Dermis microvascular lymphatic vessel endothelial cell (primary cell): ENCODE data around the gene CLEC1B. TPM values are rescaled to one million over a fixed set of nuclear protein-coding genes. Genes with fewer than 3 reads are reported as not detected.
"Not testable (repeated sequence)": the region's sequence is repeated elsewhere in the genome, so short reads cannot be mapped to it uniquely, and the experiment has no call there.

Experiments used
- DNase-seq, 2 donors: peaks; one replicate each; pipeline versions ENCODE4 v3.0.0 to v3.0.0-alpha.2; 2010; ENCODE audit warnings: low read depth in 2 of 2
- total RNA-seq: library from RNA; depleted of rRNA; stranded (reverse); fragments of >200 nt; gene quantifications from 2 replicates; pipeline ENCODE4 v1.2.1, GENCODE V29; 2014

Gene CLEC1B
- total RNA-seq, 1 donor from 2014 or later, result not detected

DNA sequence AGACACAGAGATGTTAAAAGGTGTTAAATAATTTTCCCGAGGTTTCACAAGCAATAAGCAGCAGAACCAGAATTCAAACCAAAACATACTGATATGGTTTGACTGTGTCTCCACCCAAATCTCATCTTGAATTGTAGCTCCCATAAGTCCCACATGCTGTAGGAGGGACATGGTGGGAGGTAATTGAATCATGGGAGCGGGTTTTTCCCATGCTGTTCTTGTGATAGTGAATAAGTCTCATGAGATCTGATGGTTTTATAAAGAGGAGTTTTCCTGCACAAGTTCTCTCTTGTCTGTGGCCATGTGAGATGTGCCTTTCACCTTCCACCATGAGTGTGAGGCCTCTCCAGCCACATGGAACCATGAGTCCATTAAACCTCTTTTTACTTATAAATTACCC lies 24.2 kb downstream of the CLEC1B start:
- not testable (repeated sequence) for DNase-seq

DNA sequence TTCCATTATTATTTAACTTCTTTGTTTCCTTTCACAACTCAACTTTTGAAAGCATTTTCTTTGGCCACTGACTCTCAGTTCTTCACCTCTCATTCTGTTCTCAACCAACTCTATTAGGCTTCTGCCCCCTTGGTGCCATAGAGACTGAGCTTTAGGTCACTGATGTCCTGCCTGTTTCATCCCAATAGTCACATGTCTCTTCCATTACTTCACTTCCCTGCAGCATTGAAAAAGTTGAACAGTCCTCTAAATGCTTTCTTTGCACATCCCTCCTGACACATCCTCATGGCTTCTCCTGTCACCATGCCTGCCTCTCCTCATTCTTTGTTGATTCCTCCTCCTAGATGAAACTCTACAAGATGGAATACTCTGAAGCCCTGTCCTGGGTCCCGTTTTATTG lies 25.0 kb downstream of the CLEC1B start:
- no peak for DNase-seq

GRCh38 chr12:9971181-9971580 lies 27.7 kb downstream of the CLEC1B start, which contains the start of gene CLEC12A:
CLEC12A (plus strand) TSS chr12:9971409; CDS start chr12:9971597, 188 bp downstream.
- DNase-seq, result no peak

DNA sequence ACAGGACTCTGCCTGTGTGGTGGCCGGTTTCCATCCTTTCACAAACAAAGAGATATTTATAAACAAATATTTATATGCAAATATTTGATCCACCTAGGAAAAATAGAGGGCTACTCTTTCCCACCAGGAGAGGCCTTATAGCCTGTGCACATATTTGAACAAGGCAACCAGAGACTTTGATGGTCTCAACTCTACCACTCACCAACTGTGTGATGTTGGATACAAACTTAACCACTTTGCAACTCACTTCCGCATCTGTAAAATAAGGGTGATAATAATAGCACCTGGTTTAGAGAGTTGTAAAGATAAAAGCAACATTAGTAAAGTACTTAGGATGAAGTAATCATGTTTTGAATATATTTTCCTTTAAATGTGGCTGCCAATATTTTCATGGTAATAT lies 29.2 kb downstream of the CLEC1B start:
- no peak for DNase-seq

GRCh38 chr12:9961901-9962300 lies 37.0 kb downstream of the CLEC1B start:
- no peak for DNase-seq

DNA sequence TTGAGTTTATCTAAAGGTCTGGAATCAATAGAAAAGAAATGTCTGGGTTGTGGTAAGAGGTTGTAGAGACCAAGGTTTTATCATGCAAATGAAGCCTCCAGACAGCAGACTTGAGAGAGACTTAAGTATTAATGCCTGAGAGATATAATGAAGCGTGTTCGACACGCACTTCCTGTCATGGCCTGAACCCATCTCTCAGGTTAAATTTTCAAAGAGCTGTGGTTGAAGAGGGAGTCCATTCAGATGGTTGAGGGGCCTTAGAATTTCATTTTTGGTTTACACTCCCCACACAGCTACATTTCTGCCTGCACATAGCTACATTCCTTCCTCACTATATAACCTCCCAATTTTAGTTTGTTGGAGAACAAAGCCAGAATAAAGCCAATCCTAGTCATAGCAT lies 37.8 kb downstream of the CLEC1B start:
- DNase-seq, result no peak

- DNase-seq, result no peak
These were observed 38.3 kb downstream of the CLEC1B start for GRCh38 chr12:9960590-9960989.

DNA sequence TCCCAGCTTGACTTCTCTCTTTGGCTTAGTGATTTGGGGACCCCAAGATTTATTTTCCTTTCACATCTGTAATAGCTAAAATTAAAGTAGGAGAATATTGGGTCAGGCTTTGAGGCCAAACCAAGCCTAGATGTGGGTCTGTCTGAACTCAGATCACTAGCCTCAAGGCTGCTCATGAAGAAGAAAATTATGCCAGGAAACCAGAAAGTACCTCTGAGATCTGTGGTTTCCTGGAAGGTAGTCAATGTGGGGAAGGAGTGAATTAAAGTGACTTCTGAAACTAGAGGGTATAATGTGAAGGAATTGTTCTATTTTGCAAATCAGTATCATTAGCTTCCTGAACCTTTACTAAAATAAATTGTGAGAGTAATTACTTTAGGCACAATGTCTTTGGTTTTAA lies 41.1 kb downstream of the CLEC1B start:
- no peak for DNase-seq

DNA sequence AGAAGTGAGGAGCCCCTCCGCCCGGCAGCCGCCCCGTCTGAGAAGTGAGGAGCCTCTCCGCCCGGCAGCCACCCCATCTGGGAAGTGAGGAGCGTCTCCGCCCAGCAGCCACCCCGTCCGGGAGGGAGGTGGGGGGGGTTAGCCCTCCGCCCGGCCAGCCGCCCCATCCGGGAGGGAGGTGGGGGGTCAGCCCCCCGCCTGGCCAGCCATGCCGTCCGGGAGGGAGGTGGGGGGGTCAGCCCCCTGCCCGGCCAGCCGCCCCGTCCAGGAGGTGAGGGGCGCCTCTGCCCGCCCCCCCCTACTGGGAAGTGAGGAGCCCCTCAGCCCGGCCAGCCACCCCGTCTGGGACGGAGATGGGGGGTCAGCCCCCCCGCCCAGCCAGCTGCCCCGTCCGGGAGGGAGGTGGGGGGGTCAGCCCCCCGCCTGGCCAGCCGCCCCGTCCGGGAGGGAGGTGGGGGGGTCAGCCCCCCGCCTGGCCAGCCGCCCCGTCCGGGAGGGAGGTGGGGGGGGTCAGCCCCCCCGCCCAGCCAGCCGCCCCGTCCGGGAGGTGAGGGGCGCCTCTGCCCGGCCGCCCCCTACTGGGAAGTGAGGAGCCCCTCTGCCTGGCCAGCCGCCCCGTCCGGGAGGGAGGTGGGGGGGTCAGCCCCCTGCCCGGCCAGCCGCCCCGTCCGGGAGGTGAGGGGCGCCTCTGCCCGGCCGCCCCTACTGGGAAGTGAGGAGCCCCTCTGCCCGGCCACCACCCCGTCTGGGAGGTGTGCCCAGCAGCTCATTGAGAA lies 45.8 kb downstream of the CLEC1B start:
- not testable (repeated sequence) for DNase-seq

DNA sequence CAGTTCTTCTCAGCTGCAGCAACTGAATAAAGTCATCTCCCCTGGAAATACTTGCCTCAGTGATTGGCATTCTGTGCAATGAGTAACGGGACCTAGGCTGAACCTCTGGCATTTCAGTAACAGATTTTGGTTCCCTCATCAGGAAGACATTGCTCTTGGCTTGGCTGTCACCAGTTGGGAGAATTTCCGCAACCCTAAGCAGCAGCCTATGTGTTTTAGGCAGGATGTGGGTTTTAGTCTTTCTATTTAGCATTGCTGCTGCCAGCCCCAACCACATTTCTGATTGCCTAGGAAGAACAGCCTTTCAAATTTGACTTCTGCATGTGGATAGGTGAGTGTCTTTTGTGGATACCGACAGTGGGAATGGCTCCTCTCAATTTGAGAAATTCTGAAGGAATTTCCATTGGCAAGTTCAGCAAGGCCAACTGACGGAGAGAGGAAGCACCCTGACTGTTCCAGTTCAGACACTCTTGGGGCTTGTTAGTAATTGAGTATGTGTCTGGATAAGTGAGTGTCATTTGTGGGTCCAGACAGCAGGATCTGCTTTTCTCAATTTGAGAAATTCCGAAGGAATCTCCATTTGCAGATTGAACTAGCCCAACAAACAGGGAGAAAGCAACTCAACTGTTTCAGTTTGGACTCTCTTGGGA lies 47.8 kb downstream of the CLEC1B start:
- DNase-seq, result no peak

DNA sequence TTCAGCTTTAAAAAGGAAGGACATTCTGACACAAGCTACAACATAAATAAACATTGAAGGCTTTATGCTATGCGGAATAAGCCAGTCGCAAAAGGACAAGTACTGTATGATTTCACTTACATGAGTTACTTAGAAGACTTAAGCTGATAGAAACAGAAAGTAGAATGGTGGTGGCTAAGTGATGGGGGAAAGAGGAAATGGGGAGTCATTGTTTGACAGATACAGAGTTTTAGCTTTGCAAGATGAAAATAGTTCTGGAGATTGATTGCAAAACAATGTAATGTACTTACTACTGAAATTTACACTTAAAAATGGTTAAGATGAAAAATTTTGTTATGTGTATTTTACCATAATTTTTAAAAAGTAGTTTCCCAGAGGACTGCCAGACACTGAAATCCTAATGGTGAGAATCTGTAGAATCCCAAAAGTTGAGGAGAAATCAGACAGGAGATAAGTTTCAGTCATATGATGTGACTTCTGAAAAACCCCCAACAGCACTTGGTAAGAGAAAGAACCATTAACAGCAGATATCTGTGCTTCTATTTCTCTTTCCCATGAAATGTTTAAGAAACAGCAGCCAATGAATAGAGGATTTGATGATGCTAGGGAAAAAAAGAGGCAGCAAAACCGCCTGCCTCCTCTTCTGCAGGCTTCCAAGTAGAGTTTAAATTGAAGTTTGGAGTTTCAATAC lies 50.2 kb downstream of the CLEC1B start:
- DNase-seq, result no peak

- no peak for DNase-seq
These were observed 51.2 kb downstream of the CLEC1B start for GRCh38 chr12:9947674-9948073.

- DNase-seq, result no peak
These were observed 54.5 kb downstream of the CLEC1B start for GRCh38 chr12:9944391-9944790.

- no peak for DNase-seq
These were observed 55.7 kb downstream of the CLEC1B start for GRCh38 chr12:9943240-9943639.

Other genes with a start within 250 kb of the CLEC1B start
- 0.39 and 1.3 TPM in 2 replicates for gene CD69, start 238.2 kb downstream of the CLEC1B start, total RNA-seq
- gene KLRF1, start 171.6 kb downstream of the CLEC1B start, total RNA-seq, result not detected in 2 replicates
- gene CLEC2B, start 129.8 kb downstream of the CLEC1B start, total RNA-seq, result 45.4 and 53.5 TPM in 2 replicates
- not detected in 2 replicates for gene KLRF2, start 117.6 kb downstream of the CLEC1B start, total RNA-seq
- gene CLEC2A, start 66.8 kb downstream of the CLEC1B start, total RNA-seq, result not detected in 2 replicates
- not detected in 2 replicates for gene CLEC12A, start 27.7 kb downstream of the CLEC1B start, total RNA-seq
- not detected in 2 replicates for gene CLEC12B, start 11.5 kb upstream of the CLEC1B start, total RNA-seq
- gene CLEC9A, start 31.6 kb upstream of the CLEC1B start, total RNA-seq, result not detected in 2 replicates
- 12.1 and 14.9 TPM in 2 replicates for gene CLEC1A, start 99.9 kb upstream of the CLEC1B start, total RNA-seq
- 0.25 and 0.26 TPM in 2 replicates for gene CLEC7A, start 131.1 kb upstream of the CLEC1B start, total RNA-seq
- gene OLR1, start 173.0 kb upstream of the CLEC1B start, total RNA-seq, result not detected in 2 replicates
- gene TMEM52B, start 179.9 kb upstream of the CLEC1B start, total RNA-seq, result not detected in 2 replicates
- 51.3 and 123 TPM in 2 replicates for gene GABARAPL1, start 213.8 kb upstream of the CLEC1B start, total RNA-seq